GM12873 (cell line): ENCODE measurements around the gene ZNG1B.
"Not testable (repeated sequence)": the region's sequence is repeated elsewhere in the genome, so short reads cannot be mapped to it uniquely, and the experiment has no call there.

Experiments used
- TF ChIP-seq, protein P1 (sequence below): IDR thresholded peaks from 2 replicates; pipeline ENCODE4 v1.5.1; 2012; ENCODE audit warnings: low read depth, mild to moderate bottlenecking, moderate library complexity, low read length, control low read depth; ENCODE audit not compliant: insufficient read depth; ENCODE audit errors: missing control alignments

The ZNG1B gene

DNA sequence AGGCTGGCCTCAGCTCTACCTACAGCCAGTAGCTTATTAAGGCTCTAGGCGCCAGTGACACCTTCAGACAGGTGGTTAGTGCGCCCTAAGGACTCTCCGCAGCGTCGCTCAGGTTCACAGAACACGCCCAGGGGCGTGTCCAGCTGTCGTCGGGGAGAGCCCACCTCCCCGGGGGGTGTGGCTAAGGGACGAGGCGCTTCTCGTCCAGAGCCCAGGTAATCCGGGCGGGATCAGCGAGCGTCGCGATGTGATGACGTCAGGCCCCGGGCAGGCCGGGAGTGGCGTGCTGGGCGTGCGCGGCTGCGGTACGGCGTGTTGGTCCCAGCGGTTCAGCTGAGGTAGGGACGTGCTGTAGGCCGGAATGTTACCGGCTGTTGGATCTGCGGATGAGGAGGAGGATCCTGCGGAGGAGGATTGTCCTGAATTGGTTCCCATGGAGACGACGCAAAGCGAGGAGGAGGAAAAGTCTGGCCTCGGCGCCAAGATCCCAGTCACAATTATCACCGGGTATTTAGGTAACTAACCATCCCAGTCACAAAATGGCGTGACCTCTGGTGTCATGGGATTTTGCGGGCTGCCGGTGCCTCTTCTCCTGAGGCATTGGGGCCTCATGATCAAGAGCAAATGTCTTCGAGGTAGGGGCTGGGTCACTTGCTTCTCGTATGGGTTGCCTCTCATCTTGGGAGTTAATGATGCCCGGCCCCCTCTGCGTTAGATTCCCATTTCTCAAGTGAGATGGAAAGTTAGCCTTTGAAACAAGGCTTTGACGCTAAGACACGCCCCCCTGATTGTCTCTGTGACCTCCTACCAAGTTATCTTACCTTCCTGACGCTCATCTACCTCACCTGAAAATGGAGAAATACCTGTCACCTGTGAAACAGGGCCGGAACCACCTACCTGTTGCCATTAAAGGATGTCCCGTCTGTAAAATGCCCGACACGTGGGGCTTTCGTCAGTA is at the start of gene ZNG1B:
TSS of gene ZNG1B (plus strand) at position 184 of the 958 bp plus-strand sequence. CDS start at position 362, 178 bp downstream.
- TF ChIP-seq, protein P1, sequence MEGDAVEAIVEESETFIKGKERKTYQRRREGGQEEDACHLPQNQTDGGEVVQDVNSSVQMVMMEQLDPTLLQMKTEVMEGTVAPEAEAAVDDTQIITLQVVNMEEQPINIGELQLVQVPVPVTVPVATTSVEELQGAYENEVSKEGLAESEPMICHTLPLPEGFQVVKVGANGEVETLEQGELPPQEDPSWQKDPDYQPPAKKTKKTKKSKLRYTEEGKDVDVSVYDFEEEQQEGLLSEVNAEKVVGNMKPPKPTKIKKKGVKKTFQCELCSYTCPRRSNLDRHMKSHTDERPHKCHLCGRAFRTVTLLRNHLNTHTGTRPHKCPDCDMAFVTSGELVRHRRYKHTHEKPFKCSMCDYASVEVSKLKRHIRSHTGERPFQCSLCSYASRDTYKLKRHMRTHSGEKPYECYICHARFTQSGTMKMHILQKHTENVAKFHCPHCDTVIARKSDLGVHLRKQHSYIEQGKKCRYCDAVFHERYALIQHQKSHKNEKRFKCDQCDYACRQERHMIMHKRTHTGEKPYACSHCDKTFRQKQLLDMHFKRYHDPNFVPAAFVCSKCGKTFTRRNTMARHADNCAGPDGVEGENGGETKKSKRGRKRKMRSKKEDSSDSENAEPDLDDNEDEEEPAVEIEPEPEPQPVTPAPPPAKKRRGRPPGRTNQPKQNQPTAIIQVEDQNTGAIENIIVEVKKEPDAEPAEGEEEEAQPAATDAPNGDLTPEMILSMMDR, result not testable (repeated sequence)

DNA sequence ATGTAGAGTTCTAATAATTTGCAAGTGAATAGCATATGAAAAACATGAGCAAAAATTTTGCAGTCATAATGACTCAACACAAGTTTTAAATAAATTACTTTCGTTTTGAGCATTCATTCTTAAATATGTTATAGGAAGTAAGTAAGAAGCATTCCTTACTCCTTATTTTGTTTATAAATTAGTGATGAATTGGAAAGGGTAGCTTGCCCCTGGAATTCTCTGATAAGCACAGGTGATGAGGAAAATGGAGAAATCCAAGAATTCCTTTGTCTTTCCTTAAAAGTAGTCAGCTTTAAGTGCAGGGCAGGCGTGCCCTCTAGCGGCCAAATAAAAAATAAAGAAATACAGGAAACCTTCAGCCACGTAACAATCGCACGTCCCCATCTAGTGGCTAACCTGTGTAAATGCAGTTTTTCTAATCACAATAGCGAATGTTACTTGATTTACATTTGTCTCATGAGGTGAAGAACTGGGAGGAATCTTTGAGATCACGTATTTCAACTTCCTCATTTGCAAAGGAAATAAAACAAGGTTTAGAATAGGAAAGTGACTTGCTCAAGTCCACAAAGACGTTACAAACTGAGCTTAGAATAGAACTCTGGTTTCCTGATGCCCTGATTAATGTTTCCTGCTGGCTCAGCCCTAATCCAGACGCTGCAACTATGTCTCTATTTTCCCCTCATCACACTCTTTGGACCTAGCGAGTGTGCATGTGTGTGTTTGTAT is 47.2 kb upstream of the ZNG1B start:
- TF ChIP-seq, protein P1, result peak; percentile 88

DNA sequence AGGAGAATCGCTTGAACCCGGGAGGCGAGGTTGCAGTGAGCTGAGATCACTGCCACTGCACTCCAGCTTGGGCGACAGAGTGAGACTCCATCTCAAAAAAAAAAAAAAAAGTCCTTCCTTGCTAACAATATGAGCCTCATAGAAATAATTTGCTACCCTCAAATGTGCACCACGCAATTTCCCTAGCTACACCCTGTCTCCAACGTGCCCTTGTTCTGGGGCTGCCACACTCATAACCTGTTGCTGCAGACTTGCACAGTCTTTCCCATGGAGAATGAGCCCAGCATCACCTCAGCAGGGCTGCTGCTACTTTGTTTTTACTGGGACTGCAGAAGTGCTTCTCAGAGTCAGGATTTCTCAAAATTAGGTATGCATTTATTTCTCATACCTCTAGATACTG is 46.4 kb upstream of the ZNG1B start:
- TF ChIP-seq, protein P1, result no peak

DNA sequence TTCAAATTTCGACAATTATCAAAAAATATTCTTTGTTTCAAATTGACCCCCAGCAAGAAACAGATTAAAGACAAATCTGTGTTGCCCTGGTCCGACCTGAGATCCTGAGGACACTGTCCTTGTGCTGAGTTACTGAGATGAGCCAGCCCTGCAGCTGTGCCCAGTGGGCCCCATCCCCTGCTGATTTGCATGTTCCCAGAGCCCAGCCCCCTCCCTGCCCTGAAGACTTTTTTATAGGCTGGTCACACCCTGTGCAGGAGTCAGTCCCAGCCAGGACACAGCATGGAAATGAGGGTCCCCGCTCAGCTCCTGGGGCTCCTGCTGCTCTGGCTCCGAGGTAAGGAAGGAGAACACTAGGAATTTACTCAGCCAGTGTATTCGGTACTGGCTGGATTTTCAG is 31.4 kb upstream of the ZNG1B start:
- TF ChIP-seq, protein P1, result no peak

DNA sequence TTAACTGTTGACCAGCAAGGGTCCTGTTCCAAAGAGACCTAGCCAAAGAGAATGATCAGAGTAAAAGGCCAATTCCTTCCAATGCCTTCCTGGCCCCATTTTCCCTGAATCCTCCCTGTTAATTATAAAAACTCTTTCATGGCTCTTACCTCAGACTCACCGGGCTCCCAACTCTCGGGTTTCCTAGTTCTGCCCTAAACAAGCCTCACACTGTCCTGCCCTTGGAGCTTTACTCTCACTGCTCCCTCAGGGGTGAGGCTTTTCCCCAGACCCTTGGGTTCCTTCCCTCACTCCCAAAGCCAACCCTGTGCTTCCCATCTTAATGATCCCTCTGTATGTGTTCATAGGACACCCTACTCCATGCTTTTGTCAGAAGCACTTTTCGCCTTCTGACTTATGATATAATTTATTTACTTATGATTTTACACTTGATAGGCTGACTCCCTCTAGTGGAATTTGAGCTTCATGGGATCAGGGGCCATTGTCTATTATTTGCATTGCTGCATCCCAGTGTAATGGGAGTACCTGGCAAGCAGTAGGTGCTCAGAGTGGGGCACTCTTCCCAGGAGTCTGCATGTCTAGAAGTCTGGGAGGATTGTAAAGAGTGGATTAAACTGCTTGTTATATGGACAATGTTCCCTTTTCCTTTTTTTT is 29.9 kb upstream of the ZNG1B start:
- TF ChIP-seq, protein P1, result peak; percentile 14

DNA sequence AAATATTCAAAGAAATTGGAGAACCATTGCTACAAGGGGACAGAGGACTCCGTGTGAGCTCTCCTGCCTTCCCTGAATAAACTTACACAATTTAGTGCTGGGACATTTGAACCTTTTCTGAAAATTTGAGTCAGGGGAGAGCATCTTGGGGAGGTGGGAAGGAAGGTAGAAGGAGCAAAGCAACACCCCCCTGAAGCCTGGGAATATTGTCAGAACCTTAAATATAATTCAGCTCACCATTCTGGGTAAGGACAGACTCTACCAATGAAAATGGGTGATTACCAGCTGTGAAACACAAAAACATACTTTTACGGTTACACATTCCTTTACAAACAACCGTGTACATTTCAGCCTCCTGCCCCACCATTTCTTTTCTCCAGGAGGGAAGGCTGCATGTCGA is 60.9 kb downstream of the ZNG1B start, which contains the start of gene FOXD4L1:
TSS of gene FOXD4L1 (plus strand) at position 301 of the 400 bp plus-strand sequence. CDS start 592 bp downstream, outside the sequence.
- TF ChIP-seq, protein P1, result not testable (repeated sequence)
